ENCODE data around the gene CD5L.

CD5L gene

GRCh38 chr1:157841708-157842107 is at the start of gene CD5L:
CD5L (minus strand) TSS chr1:157841808; CDS start chr1:157841701, 107 bp downstream.
- Histone ChIP-seq H3K4me2 (ENCODE audit: low read length) (peak within 1 kb of the TSS; percentile 29; the same call in 1 of the 2 replicates), H3K36me3 (replicated peaks; ENCODE audit: low read depth, low read length) (no peaks in the 10 kb centered on the region), H3K9ac (ENCODE audit: low read length) (no peak within 1 kb of the TSS), H3K27me3 (ENCODE audit: low read depth, low read length) (0 out of 2 replicates have a peak, but pooled peaks cover 6% of the 10 kb centered on the region), H3K27ac (ENCODE audit: low read length) (no peak within 1 kb of the TSS), H3K4me1 (ENCODE audit: low read length) (peaks cover 29% of the 10 kb centered on the region), H3K9me3 (ENCODE audit: insufficient read depth, low read length) (no peaks in the 10 kb centered on the region), H4K20me1 (ENCODE audit: insufficient read depth, low read length) (no peaks in the 10 kb centered on the region), H3K79me2 (ENCODE audit: low read length) (no peaks in the 10 kb centered on the region), H2AFZ (ENCODE audit: low read depth, low read length) (no peak within 1 kb of the TSS), H3K4me3 (ENCODE audit: low read length) (no peak within 1 kb of the TSS)
- TF ChIP-seq CTCF (IDR thresholded peaks at IDR 0.05; ENCODE audit: low read depth, low read length) (no peak), EZH2phosphoT487 (IDR thresholded peaks at IDR 0.05; ENCODE audit: low read depth) (no peak)

GRCh38 chr1:157882580-157882979 is 41.0 kb upstream of the CD5L start:
- Histone ChIP-seq H3K36me3 (replicated peaks; ENCODE audit: low read depth, low read length) (no peaks in the 10 kb centered on the region), H3K4me1 (ENCODE audit: low read length) (peaks cover 22% of the 10 kb centered on the region), H3K27ac (ENCODE audit: low read length) (no peak overlapping the region), H2AFZ (ENCODE audit: low read depth, low read length) (no peak overlapping the region), H3K9me3 (ENCODE audit: insufficient read depth, low read length) (no peaks in the 10 kb centered on the region), H3K9ac (ENCODE audit: low read length) (no peak overlapping the region), H3K79me2 (ENCODE audit: low read length) (no peaks in the 10 kb centered on the region), H3K4me2 (ENCODE audit: low read length) (peak overlapping the region; percentile 13), H3K4me3 (ENCODE audit: low read length) (no peak overlapping the region), H4K20me1 (ENCODE audit: insufficient read depth, low read length) (no peaks in the 10 kb centered on the region), H3K27me3 (ENCODE audit: low read depth, low read length) (peaks cover 23% of the 10 kb centered on the region)
- no peak for TF ChIP-seq EZH2phosphoT487 (IDR thresholded peaks at IDR 0.05; ENCODE audit: low read depth)

- peaks cover 22% of the 10 kb centered on the region for H3K4me1 ChIP-seq (ENCODE audit: low read length)
Measured at GRCh38 chr1:157880621-157881020, 39.0 kb upstream of the CD5L start.

GRCh38 chr1:157878059-157878458 is 36.5 kb upstream of the CD5L start:
- Histone ChIP-seq H3K9me3 (ENCODE audit: insufficient read depth, low read length) (no peaks in the 10 kb centered on the region), H3K4me1 (ENCODE audit: low read length) (peaks cover 22% of the 10 kb centered on the region), H3K9ac (ENCODE audit: low read length) (no peak overlapping the region), H3K27me3 (ENCODE audit: low read depth, low read length) (peaks cover 42% of the 10 kb centered on the region), H3K36me3 (replicated peaks; ENCODE audit: low read depth, low read length) (no peaks in the 10 kb centered on the region), H2AFZ (ENCODE audit: low read depth, low read length) (no peak overlapping the region), H3K4me3 (ENCODE audit: low read length) (no peak overlapping the region), H3K79me2 (ENCODE audit: low read length) (no peaks in the 10 kb centered on the region), H4K20me1 (ENCODE audit: insufficient read depth, low read length) (no peaks in the 10 kb centered on the region), H3K27ac (ENCODE audit: low read length) (no peak overlapping the region), H3K4me2 (ENCODE audit: low read length) (no peak overlapping the region)
- TF ChIP-seq EZH2phosphoT487 (IDR thresholded peaks at IDR 0.05; ENCODE audit: low read depth) (no peak), CTCF (IDR thresholded peaks at IDR 0.05; ENCODE audit: low read depth, low read length) (peak; percentile 96)

More at GRCh38 chr1:157880621-157881020, 39.0 kb upstream of the CD5L start:
- no peaks in the 10 kb centered on the region for H3K9me3 ChIP-seq (ENCODE audit: insufficient read depth, low read length)
- peaks cover 29% of the 10 kb centered on the region for H3K27me3 ChIP-seq (ENCODE audit: low read depth, low read length)
- H3K36me3 ChIP-seq (replicated peaks; ENCODE audit: low read depth, low read length): no peaks in the 10 kb centered on the region
- no peak for TF ChIP-seq CTCF (IDR thresholded peaks at IDR 0.05; ENCODE audit: low read depth, low read length)
- TF ChIP-seq EZH2phosphoT487 (IDR thresholded peaks at IDR 0.05; ENCODE audit: low read depth): no peak
- H3K9ac ChIP-seq (ENCODE audit: low read length): no peak overlapping the region
- H4K20me1 ChIP-seq (ENCODE audit: insufficient read depth, low read length): no peaks in the 10 kb centered on the region
- no peak overlapping the region for H3K27ac ChIP-seq (ENCODE audit: low read length)
- peak overlapping the region; percentile 19 for H3K4me2 ChIP-seq (ENCODE audit: low read length)
- H3K4me3 ChIP-seq (ENCODE audit: low read length): no peak overlapping the region
- no peak overlapping the region for H2AFZ ChIP-seq (ENCODE audit: low read depth, low read length)
- H3K79me2 ChIP-seq (ENCODE audit: low read length): no peaks in the 10 kb centered on the region

Measured in OCI-LY3 (cell line).